Panc1 (cell line): ENCODE results near the gene WDR27.

ENCODE experiments used
- CTCF ChIP-seq: fragments of 450-650 bp; IDR thresholded peaks from 2 replicates; pipeline ENCODE4 v1.5.1; 2017; ENCODE audit warnings: mild to moderate bottlenecking
- TF ChIP-seq, protein P1 (sequence below), 2 experiments: IDR thresholded peaks; 2 replicates each; pipeline ENCODE4 v1.6.1; 2011 to 2012; ENCODE audit warnings: low read depth in 2 of 2, control low read depth in 1 of 2, low read length in 1 of 2, mild to moderate bottlenecking in 1 of 2, moderate library complexity in 1 of 2; ENCODE audit not compliant: insufficient read depth in 1 of 2

DNA sequence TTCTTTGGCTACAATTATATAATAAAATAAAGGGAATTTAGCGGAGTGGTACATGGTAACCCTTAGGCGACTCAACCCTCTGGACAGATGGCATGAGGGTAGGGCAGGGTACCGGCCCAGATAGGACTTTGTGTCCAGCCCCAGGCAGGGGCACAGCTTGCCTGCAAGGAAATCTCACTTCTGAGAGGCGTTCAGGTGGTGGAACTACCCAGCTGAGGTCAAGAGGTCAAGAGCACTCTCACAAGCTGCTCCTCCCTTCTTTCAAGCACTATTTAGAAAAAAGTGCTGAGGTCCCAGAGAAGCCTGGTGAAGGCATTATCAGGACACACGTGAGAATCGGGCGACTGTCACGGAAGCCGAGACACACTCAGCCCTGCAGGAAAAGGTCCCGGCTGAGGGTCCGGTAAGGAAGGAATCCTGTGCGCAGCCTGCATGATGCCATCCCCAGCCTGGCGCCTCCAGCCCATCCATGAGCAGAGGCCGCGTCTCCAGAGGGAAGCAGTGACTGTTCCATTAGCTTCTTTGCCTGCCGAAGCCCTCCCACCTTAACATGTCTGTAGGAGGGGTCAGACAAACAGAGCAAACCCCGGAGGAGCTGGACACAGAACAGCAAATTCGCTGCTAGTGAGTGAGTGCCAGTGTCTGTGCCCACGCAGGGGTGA, 54.8 kb downstream of the WDR27 start:
- no peak for TF ChIP-seq CTCF
- TF ChIP-seq, protein P1, sequence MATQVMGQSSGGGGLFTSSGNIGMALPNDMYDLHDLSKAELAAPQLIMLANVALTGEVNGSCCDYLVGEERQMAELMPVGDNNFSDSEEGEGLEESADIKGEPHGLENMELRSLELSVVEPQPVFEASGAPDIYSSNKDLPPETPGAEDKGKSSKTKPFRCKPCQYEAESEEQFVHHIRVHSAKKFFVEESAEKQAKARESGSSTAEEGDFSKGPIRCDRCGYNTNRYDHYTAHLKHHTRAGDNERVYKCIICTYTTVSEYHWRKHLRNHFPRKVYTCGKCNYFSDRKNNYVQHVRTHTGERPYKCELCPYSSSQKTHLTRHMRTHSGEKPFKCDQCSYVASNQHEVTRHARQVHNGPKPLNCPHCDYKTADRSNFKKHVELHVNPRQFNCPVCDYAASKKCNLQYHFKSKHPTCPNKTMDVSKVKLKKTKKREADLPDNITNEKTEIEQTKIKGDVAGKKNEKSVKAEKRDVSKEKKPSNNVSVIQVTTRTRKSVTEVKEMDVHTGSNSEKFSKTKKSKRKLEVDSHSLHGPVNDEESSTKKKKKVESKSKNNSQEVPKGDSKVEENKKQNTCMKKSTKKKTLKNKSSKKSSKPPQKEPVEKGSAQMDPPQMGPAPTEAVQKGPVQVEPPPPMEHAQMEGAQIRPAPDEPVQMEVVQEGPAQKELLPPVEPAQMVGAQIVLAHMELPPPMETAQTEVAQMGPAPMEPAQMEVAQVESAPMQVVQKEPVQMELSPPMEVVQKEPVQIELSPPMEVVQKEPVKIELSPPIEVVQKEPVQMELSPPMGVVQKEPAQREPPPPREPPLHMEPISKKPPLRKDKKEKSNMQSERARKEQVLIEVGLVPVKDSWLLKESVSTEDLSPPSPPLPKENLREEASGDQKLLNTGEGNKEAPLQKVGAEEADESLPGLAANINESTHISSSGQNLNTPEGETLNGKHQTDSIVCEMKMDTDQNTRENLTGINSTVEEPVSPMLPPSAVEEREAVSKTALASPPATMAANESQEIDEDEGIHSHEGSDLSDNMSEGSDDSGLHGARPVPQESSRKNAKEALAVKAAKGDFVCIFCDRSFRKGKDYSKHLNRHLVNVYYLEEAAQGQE (IDR thresholded peaks at IDR 0.05; ENCODE audit: insufficient read depth in 1 of 2, low read depth in 2 of 2, low read length in 1 of 2), result no peak
